Keratinocyte (primary cell): ENCODE results near the gene PRXL2A. TPM values are rescaled to one million over a fixed set of nuclear protein-coding genes. Genes with fewer than 3 reads are reported as not detected.
A peak's percentile ranks its signal among the peaks of the same experiment; 100 is the strongest.

Source experiments
- DNase-seq: peaks from one replicate; pipeline ENCODE4 v3.0.0-alpha.2; 2011; ENCODE audit warnings: low read depth, missing footprints, low spot score
- FAIRE-seq: peaks from 2 replicates; lab custom pipeline; 2011; peaks lifted over from hg19 to GRCh38; lab: Jason Lieb, UNC
- H2AFZ ChIP-seq: 2 replicates; pipeline ENCODE4 v1.6.0; 2012; ENCODE audit warnings: low read length, control low read depth, inconsistent platforms; ENCODE audit not compliant: control insufficient read depth
- H3K27ac ChIP-seq: 2 replicates; pipeline ENCODE4 v1.5.1; 2011; ENCODE audit warnings: low read length; ENCODE audit not compliant: control insufficient read depth, insufficient read depth
- H3K27me3 ChIP-seq: 3 replicates; pipeline ENCODE4 v1.6.0; 2011; ENCODE audit warnings: low read length; ENCODE audit not compliant: control insufficient read depth, insufficient read depth; ENCODE audit errors: extremely low read depth
- H3K36me3 ChIP-seq, 2 experiments: 2 replicates in 1 of 2; 3 replicates in 1 of 2; pipeline ENCODE4 v1.5.1; 2011; ENCODE audit warnings: low read length in 2 of 2, mild to moderate bottlenecking in 1 of 2; ENCODE audit not compliant: control insufficient read depth in 2 of 2, insufficient read depth in 2 of 2; ENCODE audit errors: extremely low read depth in 1 of 2
- H3K4me1 ChIP-seq: 3 replicates; pipeline ENCODE4 v1.5.1; 2011; ENCODE audit warnings: low read length; ENCODE audit not compliant: control insufficient read depth, insufficient read depth; ENCODE audit errors: extremely low read depth
- H3K4me2 ChIP-seq: 3 replicates; pipeline ENCODE4 v1.6.0; 2011; ENCODE audit warnings: low read depth, low read length; ENCODE audit not compliant: control insufficient read depth, insufficient read depth; ENCODE audit errors: extremely low read depth
- H3K4me3 ChIP-seq, 3 experiments: fragments of 200-600 bp in 1 of 3; sonication (generic) in 1 of 3; 2 replicates in 2 of 3; 3 replicates in 1 of 3; pipeline ENCODE4 v1.5.1; 2011 to 2016; ENCODE audit warnings: low read length in 3 of 3, mild to moderate bottlenecking in 3 of 3, control low read depth in 2 of 3, inconsistent platforms in 1 of 3, low read depth in 1 of 3, mixed read lengths in 1 of 3, mixed run types in 1 of 3, moderate library complexity in 1 of 3; ENCODE audit not compliant: control insufficient read depth in 2 of 3, insufficient read depth in 2 of 3; ENCODE audit errors: extremely low read depth in 1 of 3
- H3K79me2 ChIP-seq: 2 replicates; pipeline ENCODE4 v1.6.0; 2012; ENCODE audit warnings: low read length; ENCODE audit not compliant: control insufficient read depth, insufficient read depth
- H3K9ac ChIP-seq: 3 replicates; pipeline ENCODE4 v1.6.0; 2011; ENCODE audit warnings: low read length; ENCODE audit not compliant: control insufficient read depth, insufficient read depth; ENCODE audit errors: extremely low read depth
- H3K9me1 ChIP-seq: 3 replicates; pipeline ENCODE4 v1.6.0; 2011; ENCODE audit warnings: low read length; ENCODE audit not compliant: control insufficient read depth, insufficient read depth; ENCODE audit errors: extremely low read depth
- H3K9me3 ChIP-seq: 2 replicates; pipeline ENCODE4 v1.5.1; 2012; ENCODE audit warnings: low read depth, low read length; ENCODE audit not compliant: control insufficient read depth
- H4K20me1 ChIP-seq: 3 replicates; pipeline ENCODE4 v1.6.0; 2011; ENCODE audit warnings: low read length; ENCODE audit not compliant: control insufficient read depth, insufficient read depth; ENCODE audit errors: extremely low read depth
- EZH2 ChIP-seq: IDR thresholded peaks from one replicate; pipeline ENCODE4 v1.6.1; 2012; ENCODE audit warnings: inconsistent platforms, mild to moderate bottlenecking, low read length, moderate library complexity
- dilution Hi-C: fragments of 300-500 bp; cut with MboI; formaldehyde crosslinking; loops from one replicate; pipeline ENCODE4 v1.7.0; 2020; ENCODE audit warnings: low sequenced_read_pairs; ENCODE audit not compliant: extremely low pct_ligation_motif_present
- polyA plus RNA-seq, 5 experiments: library from polyadenylated mRNA; depleted of rRNA in 3 of 5; stranded (reverse) in 3 of 5; stranded (forward) in 1 of 5; unstranded in 1 of 5; fragments of >200 nt; gene quantifications; 1 replicate in 1 of 5; 2 replicates in 3 of 5; 3 replicates in 1 of 5; pipeline versions ENCODE4 v1.2.1 to v1.2.3, GENCODE V29; 2011 to 2012; ENCODE audit warnings: missing spikeins in 2 of 5, low read depth in 1 of 5, low replicate concordance in 1 of 5
- TF ChIP-seq, protein P1 (sequence below), 3 experiments: IDR thresholded peaks in 1 of 3; conservative IDR thresholded peaks in 1 of 3; optimal IDR thresholded peaks in 1 of 3; 2 replicates in 2 of 3; 3 replicates in 1 of 3; pipeline versions ENCODE3 to v1.5.1; 2011; ENCODE audit warnings: low read length in 3 of 3, mild to moderate bottlenecking in 3 of 3, moderate library complexity in 2 of 3, control low read depth in 1 of 3, inconsistent platforms in 1 of 3; ENCODE audit not compliant: insufficient read depth in 2 of 3; ENCODE audit errors: extremely low read depth in 1 of 3

The PRXL2A gene
- polyA plus RNA-seq, 1 donor (not counting 4 experiments of a cell fraction or from before 2014, with no cell fraction given) = 71.6 TPM

DNA sequence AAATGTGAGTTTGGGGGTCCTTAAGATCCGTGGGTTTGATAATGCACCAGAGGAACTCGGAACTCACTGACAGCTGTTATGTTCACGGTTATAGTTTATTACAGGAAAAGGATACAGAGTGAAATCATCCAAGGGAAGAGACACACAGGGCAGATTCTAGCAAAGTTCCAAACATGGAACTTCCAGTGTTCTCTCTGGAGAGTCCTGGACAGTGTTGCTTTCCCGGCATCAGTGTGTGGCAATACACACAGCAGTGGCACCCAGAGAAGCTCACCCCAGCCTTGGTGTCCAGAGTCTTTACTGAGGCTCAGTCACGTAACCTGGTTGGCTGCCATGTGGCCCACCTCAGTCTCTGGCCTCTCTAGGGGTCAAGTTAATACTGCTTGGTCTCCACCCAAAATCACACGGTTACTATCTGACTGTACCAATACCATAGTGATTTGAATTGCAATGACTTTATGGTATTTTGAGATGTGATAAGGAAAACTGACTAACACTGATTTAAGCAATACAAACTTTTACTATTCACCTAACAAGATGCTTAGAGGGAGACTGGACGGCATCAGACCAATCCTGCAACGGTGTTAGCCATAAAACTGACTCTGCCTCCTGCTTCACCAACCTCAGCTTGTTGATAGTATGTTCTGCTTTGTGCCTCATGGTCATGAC lies 8.1 kb upstream of the PRXL2A start:
- no peak overlapping the region for H3K9ac ChIP-seq
- dilution Hi-C loops = no loop called here
- FAIRE-seq (peak; percentile 26), DNase-seq (no peak)
- no peaks in the 10 kb centered on the region for H3K9me3 ChIP-seq
- H3K4me2 ChIP-seq = no peak overlapping the region
- TF ChIP-seq, protein P1, sequence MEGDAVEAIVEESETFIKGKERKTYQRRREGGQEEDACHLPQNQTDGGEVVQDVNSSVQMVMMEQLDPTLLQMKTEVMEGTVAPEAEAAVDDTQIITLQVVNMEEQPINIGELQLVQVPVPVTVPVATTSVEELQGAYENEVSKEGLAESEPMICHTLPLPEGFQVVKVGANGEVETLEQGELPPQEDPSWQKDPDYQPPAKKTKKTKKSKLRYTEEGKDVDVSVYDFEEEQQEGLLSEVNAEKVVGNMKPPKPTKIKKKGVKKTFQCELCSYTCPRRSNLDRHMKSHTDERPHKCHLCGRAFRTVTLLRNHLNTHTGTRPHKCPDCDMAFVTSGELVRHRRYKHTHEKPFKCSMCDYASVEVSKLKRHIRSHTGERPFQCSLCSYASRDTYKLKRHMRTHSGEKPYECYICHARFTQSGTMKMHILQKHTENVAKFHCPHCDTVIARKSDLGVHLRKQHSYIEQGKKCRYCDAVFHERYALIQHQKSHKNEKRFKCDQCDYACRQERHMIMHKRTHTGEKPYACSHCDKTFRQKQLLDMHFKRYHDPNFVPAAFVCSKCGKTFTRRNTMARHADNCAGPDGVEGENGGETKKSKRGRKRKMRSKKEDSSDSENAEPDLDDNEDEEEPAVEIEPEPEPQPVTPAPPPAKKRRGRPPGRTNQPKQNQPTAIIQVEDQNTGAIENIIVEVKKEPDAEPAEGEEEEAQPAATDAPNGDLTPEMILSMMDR (optimal IDR thresholded peaks at IDR 0.05 in 1 of 3, IDR thresholded peaks at IDR 0.05 in 1 of 3, conservative IDR thresholded peaks at IDR 0.05 in 1 of 3; ENCODE audit: extremely low read depth in 1 of 3, insufficient read depth in 2 of 3, low read length in 3 of 3) = no peak
- TF ChIP-seq EZH2 = no peak
- H2AFZ ChIP-seq = no peak overlapping the region
- no peaks in the 10 kb centered on the region for H4K20me1 ChIP-seq
- H3K27ac ChIP-seq = no peak overlapping the region
- no peaks in the 10 kb centered on the region for H3K79me2 ChIP-seq
- H3K9me1 ChIP-seq = no peaks in the 10 kb centered on the region
- no peaks in the 10 kb centered on the region for H3K36me3 ChIP-seq
- peaks cover 10% of the 10 kb centered on the region for H3K4me1 ChIP-seq
- H3K4me3 ChIP-seq = no peak overlapping the region
- H3K27me3 ChIP-seq = no peaks in the 10 kb centered on the region

DNA sequence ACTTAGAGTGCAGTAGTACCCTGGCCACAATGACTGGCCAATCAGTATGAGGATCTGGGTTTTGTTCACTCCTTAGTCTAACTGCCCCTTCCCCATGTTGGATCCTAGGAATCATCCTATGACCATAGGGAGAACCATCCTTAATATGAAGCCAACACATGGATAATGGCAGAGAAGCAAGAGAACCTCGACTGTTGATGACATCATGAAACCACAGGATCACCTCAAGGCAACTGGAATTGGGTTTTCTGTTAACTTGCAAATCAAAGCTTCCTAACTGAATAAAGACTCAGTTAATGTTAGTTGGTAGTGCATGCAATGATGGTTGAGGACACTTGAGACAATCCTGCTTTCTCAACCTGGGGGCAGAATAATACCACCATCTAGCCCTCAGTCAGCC lies 3.3 kb upstream of the PRXL2A start:
- dilution Hi-C loops = no loop called here
- Histone ChIP-seq H3K9me3 (no peaks in the 10 kb centered on the region), H3K4me3 (no peak overlapping the region), H3K9me1 (no peaks in the 10 kb centered on the region), H3K4me1 (peaks cover 21% of the 10 kb centered on the region), H3K27ac (no peak overlapping the region), H3K4me2 (no peak overlapping the region), H2AFZ (no peak overlapping the region), H3K27me3 (no peaks in the 10 kb centered on the region), H3K36me3 (no peaks in the 10 kb centered on the region), H4K20me1 (no peaks in the 10 kb centered on the region), H3K79me2 (no peaks in the 10 kb centered on the region), H3K9ac (no peak overlapping the region)
- no peak for TF ChIP-seq EZH2
- TF ChIP-seq, protein P1 (optimal IDR thresholded peaks at IDR 0.05 in 1 of 3, IDR thresholded peaks at IDR 0.05 in 1 of 3, conservative IDR thresholded peaks at IDR 0.05 in 1 of 3; ENCODE audit: extremely low read depth in 1 of 3, insufficient read depth in 2 of 3, low read length in 3 of 3) = no peak
- no peak for DNase-seq
- peak; percentile 57 for FAIRE-seq
